A673 (cell line): ENCODE measurements around the gene MFSD6L.

ENCODE experiments used
- CTCF ChIP-seq: fragments of 300-800, 200-600 bp; sonication (generic); conservative IDR thresholded peaks from 2 replicates; pipeline ENCODE4 v1.5.1; 2017; ENCODE audit warnings: low read depth, mild to moderate bottlenecking, antibody characterized with exemption, low read length, moderate library complexity, mixed read lengths
- EZH2 ChIP-seq: fragments of 200-600 bp; sonication (generic); IDR thresholded peaks from 2 replicates; pipeline ENCODE4 v1.6.1; 2017; ENCODE audit warnings: borderline replicate concordance, low read depth, mild to moderate bottlenecking, mixed read lengths, antibody characterized with exemption, low read length; ENCODE audit not compliant: poor library complexity, severe bottlenecking

- TF ChIP-seq CTCF (no peak), EZH2 (no peak)
Measured at GRCh38 chr17:8757189-8757588, 42.0 kb downstream of the MFSD6L start.
